IMR-90 (cell line): ENCODE data around the gene RTN3. TPM values are rescaled to one million over a fixed set of nuclear protein-coding genes. Genes with fewer than 3 reads are reported as not detected.

Experiments
- ATAC-seq: fragments of 200-7000 bp; cut with Tn5 transposase; 2 replicates; pipeline ENCODE4 v1.9.1; 2020; ENCODE audit warnings: low read depth, mild to moderate bottlenecking, moderate library complexity
- BruUV-seq: library from RNA; stranded (reverse); fragments of 400-500 nt; replicated peaks from 2 replicates; lab custom pipeline; 2021; lab: Mats Ljungman, UMichigan
- CTCF ChIA-PET: fragments of 300-600 bp; formaldehyde crosslinking; extraction: SDS; loops from one replicate; lab custom pipeline; 2021; ENCODE audit warnings: antibody characterized with exemption; lab: Yijun Ruan, JAX
- POLR2A ChIA-PET: fragments of 300-600 bp; sonication (Branson Sonifier 250); formaldehyde crosslinking; loops from one replicate; lab custom pipeline; 2022; ENCODE audit warnings: antibody characterized with exemption; ENCODE audit not compliant: unreplicated experiment; lab: Charles Lee
- DNase-seq: peaks from one replicate; pipeline ENCODE4 v3.0.0; 2013
- H2AFZ ChIP-seq: replicated peaks from 2 replicates; pipeline ENCODE3; 2013; ENCODE audit warnings: low read length, mild to moderate bottlenecking; ENCODE audit not compliant: poor library complexity
- H2AK5ac ChIP-seq: 2 replicates; pipeline ENCODE4 v1.6.1; 2013; ENCODE audit warnings: low read depth, low read length, inconsistent platforms
- H2AK9ac ChIP-seq: replicated peaks from 2 replicates; pipeline ENCODE3; 2013; ENCODE audit warnings: mild to moderate bottlenecking, low read depth, low read length, moderate library complexity; ENCODE audit not compliant: poor library complexity
- H2BK120ac ChIP-seq: 2 replicates; pipeline ENCODE4 v1.6.1; 2013; ENCODE audit warnings: low read depth, low read length, inconsistent platforms
- H2BK15ac ChIP-seq: 3 replicates; pipeline ENCODE4 v1.6.1; 2013; ENCODE audit warnings: low read depth, low read length, inconsistent platforms
- H2BK20ac ChIP-seq: 2 replicates; pipeline ENCODE4 v1.6.1; 2013; ENCODE audit warnings: low read depth, mild to moderate bottlenecking, inconsistent platforms, low read length, moderate library complexity
- H2BK5ac ChIP-seq: 2 replicates; pipeline ENCODE4 v1.6.1; 2013; ENCODE audit warnings: mild to moderate bottlenecking, low read depth, low read length, inconsistent platforms; ENCODE audit not compliant: poor library complexity, severe bottlenecking
- H3K14ac ChIP-seq: replicated peaks from 2 replicates; pipeline ENCODE4 v1.6.1; 2013; ENCODE audit warnings: low read depth, low read length, inconsistent platforms
- H3K18ac ChIP-seq: 2 replicates; pipeline ENCODE4 v1.6.1; 2013; ENCODE audit warnings: low read depth, low read length, control low read depth
- H3K23ac ChIP-seq: 2 replicates; pipeline ENCODE4 v1.6.1; 2013; ENCODE audit warnings: low read depth, low read length, inconsistent platforms
- H3K27ac ChIP-seq: 2 replicates; pipeline ENCODE4 v1.5.1; 2013; ENCODE audit warnings: mild to moderate bottlenecking, control low read depth, low read length; ENCODE audit not compliant: insufficient read depth
- H3K27me3 ChIP-seq: 2 replicates; pipeline ENCODE4 v1.6.1; 2013; ENCODE audit warnings: low read length; ENCODE audit not compliant: control insufficient read depth, insufficient read depth
- H3K36me3 ChIP-seq: 2 replicates; pipeline ENCODE4 v1.6.1; 2013; ENCODE audit warnings: low read length, mixed read lengths; ENCODE audit not compliant: control insufficient read depth, insufficient read depth
- H3K4ac ChIP-seq: 2 replicates; pipeline ENCODE4 v1.6.1; 2013; ENCODE audit warnings: low read depth, low read length, inconsistent platforms
- H3K4me1 ChIP-seq: 2 replicates; pipeline ENCODE4 v1.6.1; 2013; ENCODE audit warnings: low read length, mixed read lengths; ENCODE audit not compliant: control insufficient read depth, insufficient read depth
- H3K4me2 ChIP-seq: 2 replicates; pipeline ENCODE4 v1.6.1; 2013; ENCODE audit warnings: low read depth, mild to moderate bottlenecking, control low read depth, low read length, moderate library complexity
- H3K4me3 ChIP-seq: 2 replicates; pipeline ENCODE4 v1.5.1; 2013; ENCODE audit warnings: low read depth, mild to moderate bottlenecking, control low read depth, low read length, moderate library complexity; ENCODE audit not compliant: insufficient read depth
- H3K56ac ChIP-seq: 2 replicates; pipeline ENCODE4 v1.6.1; 2013; ENCODE audit warnings: low read length, inconsistent platforms; ENCODE audit not compliant: insufficient read depth; ENCODE audit errors: extremely low read depth
- H3K79me1 ChIP-seq, 2 experiments: 2 replicates each; pipeline ENCODE4 v1.6.1; 2013; ENCODE audit warnings: low read length in 2 of 2, inconsistent platforms in 1 of 2, low read depth in 1 of 2
- H3K9ac ChIP-seq: 2 replicates; pipeline ENCODE4 v1.6.1; 2013; ENCODE audit warnings: low read depth, low read length, control low read depth
- H3K9me1 ChIP-seq: 2 replicates; pipeline ENCODE4 v1.6.1; 2013; ENCODE audit warnings: low read length, inconsistent platforms; ENCODE audit not compliant: insufficient read depth
- H3K9me3 ChIP-seq: 2 replicates; pipeline ENCODE4 v1.6.1; 2013; ENCODE audit warnings: low read length; ENCODE audit not compliant: control insufficient read depth, insufficient read depth
- H4K20me1 ChIP-seq: 2 replicates; pipeline ENCODE4 v1.6.1; 2013; ENCODE audit warnings: low read length, inconsistent platforms; ENCODE audit not compliant: insufficient read depth
- H4K5ac ChIP-seq: 2 replicates; pipeline ENCODE4 v1.6.1; 2013; ENCODE audit warnings: mild to moderate bottlenecking, low read depth, low read length, control low read depth
- H4K8ac ChIP-seq, 2 experiments: 2 replicates each; pipeline ENCODE4 v1.6.1; 2013; ENCODE audit warnings: low read depth in 2 of 2, low read length in 2 of 2, control low read depth in 1 of 2, inconsistent platforms in 1 of 2
- H4K91ac ChIP-seq: 2 replicates; pipeline ENCODE4 v1.6.1; 2013; ENCODE audit warnings: low read depth, low read length, inconsistent platforms; ENCODE audit not compliant: insufficient read depth
- BHLHE40 ChIP-seq: fragments of 150-350 bp; IDR thresholded peaks from 2 replicates; pipeline ENCODE4 v1.6.1; 2016; ENCODE audit warnings: mild to moderate bottlenecking, low read depth, low read length
- CEBPB ChIP-seq: IDR thresholded peaks from 2 replicates; pipeline ENCODE4 v1.6.1; 2012; ENCODE audit warnings: low read depth, low read length, improper control_type of control experiment
- CHD1 ChIP-seq: IDR thresholded peaks from 2 replicates; pipeline ENCODE4 v1.6.1; 2012; ENCODE audit warnings: low read depth, low read length, improper control_type of control experiment
- ELK1 ChIP-seq: fragments of 150-350 bp; IDR thresholded peaks from 2 replicates; pipeline ENCODE4 v1.6.1; 2016; ENCODE audit warnings: low read depth, mild to moderate bottlenecking, low read length, moderate library complexity, borderline replicate concordance
- FOS ChIP-seq: fragments of 150-350 bp; IDR thresholded peaks from 2 replicates; pipeline ENCODE4 v1.6.1; 2016; ENCODE audit warnings: low read depth, low read length
- MAFK ChIP-seq: IDR thresholded peaks from 2 replicates; pipeline ENCODE4 v1.6.1; 2012; ENCODE audit warnings: low read depth, low read length, improper control_type of control experiment
- MAZ ChIP-seq: IDR thresholded peaks from 2 replicates; pipeline ENCODE4 v1.6.1; 2012; ENCODE audit warnings: low read depth, mild to moderate bottlenecking, low read length, improper control_type of control experiment, moderate library complexity, borderline replicate concordance
- MXI1 ChIP-seq: IDR thresholded peaks from 2 replicates; pipeline ENCODE4 v1.6.1; 2012; ENCODE audit warnings: low read depth, mild to moderate bottlenecking, low read length, moderate library complexity, borderline replicate concordance
- NFE2L2 ChIP-seq: fragments of 150-350 bp; IDR thresholded peaks from 2 replicates; pipeline ENCODE4 v1.6.1; 2016; ENCODE audit warnings: low read depth, mild to moderate bottlenecking, low read length
- POLR2A ChIP-seq: IDR thresholded peaks from 2 replicates; pipeline ENCODE4 v1.6.1; 2012; ENCODE audit warnings: mild to moderate bottlenecking, low read depth, low read length
- RFX5 ChIP-seq: IDR thresholded peaks from 2 replicates; pipeline ENCODE4 v1.8.0; 2012; ENCODE audit warnings: low read depth, mild to moderate bottlenecking, low read length, moderate library complexity
- USF2 ChIP-seq: fragments of 150-350 bp; IDR thresholded peaks from 2 replicates; pipeline ENCODE4 v1.6.1; 2017; ENCODE audit warnings: mild to moderate bottlenecking, antibody characterized with exemption, low read length, low read depth
- WGBS, 2 experiments: methylation state at CpG; one replicate each; pipeline versions ENCODE4 v1.1.5 to v1.1.7; 2013; ENCODE audit warnings: missing lambda C conversion rate in 2 of 2; ENCODE audit not compliant: insufficient read length in 1 of 2; ENCODE audit errors: extremely low coverage in 2 of 2; 5-methylcytosine and 5-hydroxymethylcytosine counted together
- dilution Hi-C: fragments of 300-500 bp; cut with HindIII; formaldehyde crosslinking; loops from one replicate; pipeline ENCODE4 v1.14.3; 2018; ENCODE audit warnings: low sequenced_read_pairs; ENCODE audit not compliant: unreplicated experiment
- in situ Hi-C: fragments of 300-500 bp; cut with MboI; formaldehyde crosslinking; loops from 3 replicates; pipeline ENCODE4 v1.14.3; 2019; ENCODE audit warnings: low sequenced_read_pairs, inconsistent platforms, mixed read lengths
- intact Hi-C: fragments of 100-400 bp; cut with micrococcal nuclease; formaldehyde crosslinking; loops from 2 replicates; pipeline ENCODE4 v1.10.0; 2022
- polyA plus RNA-seq, 3 experiments: library from polyadenylated mRNA; depleted of rRNA; stranded (reverse); fragments of >200 nt; gene quantifications; 2 replicates each; pipeline ENCODE4 v1.2.3, GENCODE V29; 2012; ENCODE audit warnings: low replicate concordance in 1 of 3
- total RNA-seq: library from RNA; depleted of rRNA; stranded (reverse); fragments of >200 nt; gene quantifications from 2 replicates; pipeline ENCODE4 v1.2.3, GENCODE V29; 2012

RTN3 gene
- total and polyA plus RNA-seq, 2 of the 4 experiments (the other 2 are of a cell fraction): 31.2 to 64.6 TPM

GRCh38 chr11:63671322-63672155 is 9.8 kb upstream of the RTN3 start, which contains the start of gene ATL3:
Gene ATL3, minus strand, starts transcription at chr11:63671376. Its CDS starts 41 bp downstream, at chr11:63671335.
- Histone ChIP-seq H4K8ac (peak within 1 kb of the TSS; percentile 65 to 98), H3K27ac (peak within 1 kb of the TSS; percentile 82), H3K14ac (peak within 1 kb of the TSS; percentile 89), H2BK5ac (peak within 1 kb of the TSS; percentile 54), H4K20me1 (peaks cover 15% of the 10 kb centered on the region), H3K23ac (peak within 1 kb of the TSS; percentile 60), H2AFZ (peak within 1 kb of the TSS; percentile 94), H3K4ac (peak within 1 kb of the TSS; percentile 89), H2BK120ac (peak within 1 kb of the TSS; percentile 74), H2AK9ac (peak within 1 kb of the TSS; percentile 97), H3K27me3 (no peaks in the 10 kb centered on the region), H3K36me3 (no peaks in the 10 kb centered on the region), H3K79me1 (peaks cover 5 to 14% of the 10 kb centered on the region in 2 experiments; a peak in 3 of 4 replicates), H4K91ac (peak within 1 kb of the TSS; percentile 87), H4K5ac (peak within 1 kb of the TSS; percentile 98), H3K9me3 (no peaks in the 10 kb centered on the region), H2BK15ac (peak within 1 kb of the TSS; percentile 25; the same call in 1 of the 3 replicates), H2BK20ac (peak within 1 kb of the TSS; percentile 59; the same call in 1 of the 2 replicates), H3K9ac (peak within 1 kb of the TSS; percentile 93), H3K9me1 (peaks cover 3% of the 10 kb centered on the region; the same call in 1 of the 2 replicates), H2AK5ac (peak within 1 kb of the TSS; percentile 52; the same call in 1 of the 2 replicates), H3K4me1 (peaks cover 13% of the 10 kb centered on the region), H3K4me2 (peak within 1 kb of the TSS; percentile 89), H3K4me3 (peak within 1 kb of the TSS; percentile 75), H3K18ac (peak within 1 kb of the TSS; percentile 83), H3K56ac (peak within 1 kb of the TSS; percentile 77)
- in situ Hi-C loops: loop anchor here (25.0 kb wide), 1 partner anchor 784 kb away; the partner anchor contains the start of gene SLC3A2
- intact Hi-C loops: no loop called here
- ATAC-seq (peak; percentile 79), DNase-seq (peak; percentile 93)
- ChIA-PET POLR2A (interaction anchor here (0.9 kb wide), 1 partner anchor 11 kb away, joined by 3 read pairs; no protein-coding TSS in a partner anchor), CTCF (interaction anchor here (1.1 to 1.3 kb wide), 4 partner anchors 7 to 96 kb away, joined by 3 to 6 read pairs (median 4); partner anchors contain the start of gene ZFTA)
- 12% methylated on average over 34 of the region's 69 CpGs; no CpG with 5 or more reads in 1 of the 2 experiments for WGBS, 2 experiments
- dilution Hi-C loops: no loop called here
- no TSS peak for BruUV-seq
- TF ChIP-seq CEBPB: no peak
- no peak for TF ChIP-seq RFX5
- peak; percentile 43 for TF ChIP-seq USF2
- peak; percentile 62; the same call in 1 of the 2 replicates for TF ChIP-seq NFE2L2
- no peak for TF ChIP-seq CHD1
- TF ChIP-seq ELK1: no peak
- TF ChIP-seq BHLHE40: peak; percentile 50; the same call in 1 of the 2 replicates
- peak; percentile 98 for TF ChIP-seq MXI1
- TF ChIP-seq FOS: no peak
- no peak; the same call in 1 of the 2 replicates for TF ChIP-seq POLR2A
- no peak; the same call in 1 of the 2 replicates for TF ChIP-seq MAFK
- peak; percentile 66; the same call in 1 of the 2 replicates for TF ChIP-seq MAZ
